HCT116 (cell line): ENCODE results near the gene SLC16A7. TPM values are rescaled to one million over a fixed set of nuclear protein-coding genes. Genes with fewer than 3 reads are reported as not detected.

Experiments used
- ATAC-seq: fragments of 200-7000 bp; cut with Tn5 transposase; 2 replicates; pipeline ENCODE4 v1.9.1; 2020; ENCODE audit warnings: mild to moderate bottlenecking, moderate library complexity
- BruUV-seq: library from RNA; stranded (reverse); fragments of 400-500 nt; replicated peaks from 2 replicates; lab custom pipeline; 2021; lab: Mats Ljungman, UMichigan
- CTCF ChIA-PET: fragments of 300-600 bp; sonication (Branson Sonifier 250); formaldehyde crosslinking; loops from one replicate; lab custom pipeline; 2021; ENCODE audit warnings: antibody characterized with exemption; lab: Charles Lee
- POLR2A ChIA-PET: fragments of 300-600, 350-600 bp; sonication (Branson Sonifier 250); formaldehyde crosslinking; loops from one replicate; lab custom pipeline; 2021; ENCODE audit warnings: antibody characterized with exemption; lab: Charles Lee
- RAD21 ChIA-PET, 2 experiments: fragments of 300-600 bp; sonication (Branson Sonifier 250); formaldehyde crosslinking; loops; one replicate each; lab custom pipeline; 2023; ENCODE audit warnings: low total read pairs in 2 of 2; ENCODE audit not compliant: uncharacterized antibody in 2 of 2, unreplicated experiment in 2 of 2, low non-redundant PET in 1 of 2; lab: Charles Lee
- DNase-seq: peaks from one replicate; pipeline ENCODE4 v3.0.0-alpha.2; 2010; ENCODE audit warnings: low read depth, low spot score
- H2AFZ ChIP-seq: fragments of 200-600 bp; shearing (Covaris generic), sonication (generic); 2 replicates; pipeline ENCODE4 v1.6.1; 2017; ENCODE audit warnings: low read depth, mixed run types, mixed read lengths, antibody characterized with exemption, low read length; ENCODE audit not compliant: poor library complexity, severe bottlenecking
- H3K27ac ChIP-seq: 2 replicates; pipeline ENCODE4 v1.5.1; 2012; ENCODE audit warnings: low read depth, low read length
- H3K27me3 ChIP-seq: fragments of 200-600 bp; sonication (generic); 2 replicates; pipeline ENCODE4 v1.6.1; 2016; ENCODE audit warnings: mixed run types, low read length, mixed read lengths; ENCODE audit not compliant: insufficient read depth
- H3K36me3 ChIP-seq, 2 experiments: fragments of 200-500 bp in 1 of 2; fragments of 200-600 bp in 1 of 2; sonication (Bioruptor generic) in 1 of 2; sonication (generic) in 1 of 2; 2 replicates each; pipeline versions ENCODE4 v1.5.1 to v1.6.1; 2014 to 2016; ENCODE audit warnings: low read length in 2 of 2, inconsistent platforms in 1 of 2, mixed read lengths in 1 of 2, mixed run types in 1 of 2; ENCODE audit not compliant: insufficient read depth in 2 of 2, control insufficient read depth in 1 of 2
- H3K4me1 ChIP-seq, 2 experiments: fragments of 200-600 bp in 1 of 2; sonication (generic) in 1 of 2; 2 replicates each; pipeline versions ENCODE4 v1.5.1 to v1.6.1; 2012 to 2017; ENCODE audit warnings: low read length in 2 of 2, inconsistent platforms in 1 of 2, mild to moderate bottlenecking in 1 of 2, mixed read lengths in 1 of 2, mixed run types in 1 of 2, moderate library complexity in 1 of 2; ENCODE audit not compliant: insufficient read depth in 2 of 2, control insufficient read depth in 1 of 2
- H3K4me2 ChIP-seq: fragments of 200-600 bp; sonication (generic); 2 replicates; pipeline ENCODE4 v1.6.1; 2017; ENCODE audit warnings: mixed run types, low read length, mixed read lengths
- H3K4me3 ChIP-seq, 2 experiments: fragments of 200-600 bp in 1 of 2; sonication (generic) in 1 of 2; replicated peaks in 1 of 2; 2 replicates each; pipeline ENCODE4 v1.5.1; 2011 to 2016; ENCODE audit warnings: low read length in 2 of 2, control low read depth in 1 of 2, low read depth in 1 of 2, mild to moderate bottlenecking in 1 of 2, mixed read lengths in 1 of 2, mixed run types in 1 of 2
- H3K79me2 ChIP-seq: fragments of 200-600 bp; sonication (generic); 2 replicates; pipeline ENCODE4 v1.6.1; 2017; ENCODE audit warnings: mild to moderate bottlenecking, mixed run types, low read length, moderate library complexity, mixed read lengths; ENCODE audit not compliant: insufficient read depth
- H3K9ac ChIP-seq: fragments of 200-600 bp; sonication (generic); 2 replicates; pipeline ENCODE4 v1.6.1; 2016; ENCODE audit warnings: low read length, mixed read lengths
- H3K9me2 ChIP-seq: fragments of 200-600 bp; sonication (generic), shearing (Covaris generic); 2 replicates; pipeline ENCODE4 v1.6.1; 2017; ENCODE audit warnings: mixed run types, mild to moderate bottlenecking, moderate library complexity; ENCODE audit not compliant: insufficient read depth
- H3K9me3 ChIP-seq, 2 experiments: fragments of 200-500 bp in 1 of 2; fragments of 200-600 bp in 1 of 2; sonication (Bioruptor generic) in 1 of 2; sonication (generic) in 1 of 2; 2 replicates each; pipeline ENCODE4 v1.6.1; 2014 to 2017; ENCODE audit warnings: low read length in 2 of 2, mixed read lengths in 2 of 2, inconsistent platforms in 1 of 2, low read depth in 1 of 2, mild to moderate bottlenecking in 1 of 2, mixed run types in 1 of 2, moderate library complexity in 1 of 2; ENCODE audit not compliant: control insufficient read depth in 1 of 2, insufficient read depth in 1 of 2
- H4K20me1 ChIP-seq: fragments of 200-600 bp; sonication (generic), shearing (Covaris generic); 2 replicates; pipeline ENCODE4 v1.6.1; 2017; ENCODE audit warnings: mixed run types, mild to moderate bottlenecking, moderate library complexity; ENCODE audit not compliant: insufficient read depth
- ATF3 ChIP-seq: IDR thresholded peaks from 2 replicates; pipeline ENCODE4 v1.6.1; 2012
- CTCF ChIP-seq, 3 experiments: fragments of 200-600 bp in 1 of 3; sonication (generic) in 1 of 3; IDR thresholded peaks in 2 of 3; conservative IDR thresholded peaks in 1 of 3; 2 replicates each; pipeline ENCODE4 v1.5.1; 2012 to 2017; ENCODE audit warnings: low read depth in 2 of 3, low read length in 2 of 3, antibody characterized with exemption in 1 of 3, borderline replicate concordance in 1 of 3, control low read depth in 1 of 3, mild to moderate bottlenecking in 1 of 3, mixed read lengths in 1 of 3, mixed run types in 1 of 3, moderate library complexity in 1 of 3; ENCODE audit not compliant: insufficient read depth in 1 of 3
- EGR1 ChIP-seq: IDR thresholded peaks from 2 replicates; pipeline ENCODE4 v1.6.1; 2012; ENCODE audit warnings: low read depth
- ELF1 ChIP-seq: IDR thresholded peaks from 2 replicates; pipeline ENCODE4 v1.6.1; 2012; ENCODE audit warnings: low read depth, borderline replicate concordance
- EZH2 ChIP-seq: fragments of 200-600 bp; sonication (generic); IDR thresholded peaks from 2 replicates; pipeline ENCODE4 v1.6.1; 2017; ENCODE audit warnings: antibody characterized with exemption, mixed run types
- EZH2phosphoT487 ChIP-seq: fragments of 200-600 bp; IDR thresholded peaks from 2 replicates; pipeline ENCODE4 v1.6.1; 2018; ENCODE audit warnings: antibody characterized with exemption, borderline replicate concordance
- JUND ChIP-seq: IDR thresholded peaks from 2 replicates; pipeline ENCODE4 v1.6.1; 2012
- MAX ChIP-seq: IDR thresholded peaks from 2 replicates; pipeline ENCODE4 v1.6.1; 2012
- POLR2A ChIP-seq: IDR thresholded peaks from 2 replicates; pipeline ENCODE4 v1.7.0; 2011; ENCODE audit warnings: borderline replicate concordance; ENCODE audit not compliant: insufficient read depth, insufficient read length; ENCODE audit errors: extremely low read depth
- POLR2AphosphoS5 ChIP-seq: IDR thresholded peaks from 2 replicates; pipeline ENCODE4 v1.6.1; 2011; ENCODE audit warnings: mild to moderate bottlenecking, low read depth, low read length, moderate library complexity
- RAD21 ChIP-seq: IDR thresholded peaks from 2 replicates; pipeline ENCODE4 v1.6.1; 2012; ENCODE audit warnings: low read depth, mild to moderate bottlenecking
- SIN3A ChIP-seq: IDR thresholded peaks from 2 replicates; pipeline ENCODE4 v1.6.1; 2012; ENCODE audit warnings: low read depth
- SP1 ChIP-seq: IDR thresholded peaks from 2 replicates; pipeline ENCODE4 v1.6.1; 2012; ENCODE audit warnings: low read depth
- SRF ChIP-seq: IDR thresholded peaks from 2 replicates; pipeline ENCODE4 v1.6.1; 2012; ENCODE audit warnings: low read depth
- ZBTB33 ChIP-seq: IDR thresholded peaks from 2 replicates; pipeline ENCODE4 v1.6.1; 2011; ENCODE audit warnings: mild to moderate bottlenecking, low read length, moderate library complexity; ENCODE audit not compliant: insufficient replicate concordance; ENCODE audit errors: extremely low read depth
- ZFX ChIP-seq: fragments of 450-650 bp; IDR thresholded peaks from 2 replicates; pipeline ENCODE4 v1.6.1; 2017
- ZNF274 ChIP-seq: fragments of 200-500 bp; sonication (Bioruptor generic); IDR thresholded peaks from 2 replicates; pipeline ENCODE4 v1.6.1; 2014; ENCODE audit warnings: mild to moderate bottlenecking, low read depth, low read length, inconsistent platforms
- intact Hi-C: fragments of 100-400 bp; cut with micrococcal nuclease; formaldehyde crosslinking; loops from 2 replicates; pipeline ENCODE4 v1.10.0; 2022
- total RNA-seq: library from RNA; stranded (reverse); gene quantifications from one replicate; pipeline ENCODE4 v1.2.1, GENCODE V29; 2021; ENCODE audit not compliant: unreplicated experiment
- TF ChIP-seq, protein P1 (sequence below): IDR thresholded peaks from 2 replicates; pipeline ENCODE4 v1.6.1; 2012; ENCODE audit warnings: low read depth

SLC16A7 gene
- total RNA-seq, 1 experiment from 2014 or later = 10.0 TPM

DNA sequence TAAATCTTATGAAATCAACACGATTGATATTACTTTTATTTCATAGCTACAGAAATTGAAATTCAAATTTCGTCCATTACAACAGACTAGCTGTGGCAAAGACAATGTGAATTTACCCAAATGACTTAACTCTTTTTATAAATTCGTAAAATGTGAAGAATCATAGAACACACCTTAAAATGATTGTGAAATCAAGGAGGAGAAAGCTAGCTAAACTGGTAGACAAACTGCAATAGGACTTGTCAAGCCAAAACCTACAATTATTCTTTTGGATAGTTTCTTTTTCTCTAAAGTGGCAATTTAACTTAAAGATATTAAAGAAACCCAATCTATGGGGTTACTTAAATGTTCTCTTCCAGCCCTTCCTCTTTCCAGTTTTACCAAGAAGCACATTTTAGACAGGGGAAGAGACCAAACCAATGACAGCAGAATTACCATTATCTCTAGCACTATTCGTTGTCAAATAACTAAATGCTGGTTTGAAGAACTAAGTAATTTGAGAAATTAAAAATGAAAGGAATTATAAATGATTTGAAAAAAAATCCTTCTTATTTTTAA, 807 bp upstream of the SLC16A7 start:
- H3K9ac ChIP-seq = peak overlapping the region; percentile 72
- ChIA-PET CTCF (interaction anchor here (0.8 kb wide), 1 partner anchor 341 kb away, joined by 3 read pairs; no protein-coding TSS in a partner anchor), POLR2A (interaction anchor here (1.0 to 1.2 kb wide), 3 partner anchors 10 to 198 kb away, joined by 3 to 5 read pairs (median 4); no protein-coding TSS in a partner anchor), RAD21 (no interaction called here)
- no peaks in the 10 kb centered on the region for H3K36me3 ChIP-seq
- DNase-seq = no peak
- no peaks in the 10 kb centered on the region for H3K79me2 ChIP-seq
- no peaks in the 10 kb centered on the region for H3K9me3 ChIP-seq
- peak overlapping the region; percentile 97 for H2AFZ ChIP-seq
- no TSS peak for BruUV-seq
- no peak for TF ChIP-seq JUND
- TF ChIP-seq SRF = no peak
- no peak for TF ChIP-seq ZFX
- TF ChIP-seq POLR2A = no peak
- no peak for TF ChIP-seq POLR2AphosphoS5
- no peak for TF ChIP-seq EZH2
- TF ChIP-seq ZBTB33 = no peak
- no peak for TF ChIP-seq SP1
- TF ChIP-seq, protein P1, sequence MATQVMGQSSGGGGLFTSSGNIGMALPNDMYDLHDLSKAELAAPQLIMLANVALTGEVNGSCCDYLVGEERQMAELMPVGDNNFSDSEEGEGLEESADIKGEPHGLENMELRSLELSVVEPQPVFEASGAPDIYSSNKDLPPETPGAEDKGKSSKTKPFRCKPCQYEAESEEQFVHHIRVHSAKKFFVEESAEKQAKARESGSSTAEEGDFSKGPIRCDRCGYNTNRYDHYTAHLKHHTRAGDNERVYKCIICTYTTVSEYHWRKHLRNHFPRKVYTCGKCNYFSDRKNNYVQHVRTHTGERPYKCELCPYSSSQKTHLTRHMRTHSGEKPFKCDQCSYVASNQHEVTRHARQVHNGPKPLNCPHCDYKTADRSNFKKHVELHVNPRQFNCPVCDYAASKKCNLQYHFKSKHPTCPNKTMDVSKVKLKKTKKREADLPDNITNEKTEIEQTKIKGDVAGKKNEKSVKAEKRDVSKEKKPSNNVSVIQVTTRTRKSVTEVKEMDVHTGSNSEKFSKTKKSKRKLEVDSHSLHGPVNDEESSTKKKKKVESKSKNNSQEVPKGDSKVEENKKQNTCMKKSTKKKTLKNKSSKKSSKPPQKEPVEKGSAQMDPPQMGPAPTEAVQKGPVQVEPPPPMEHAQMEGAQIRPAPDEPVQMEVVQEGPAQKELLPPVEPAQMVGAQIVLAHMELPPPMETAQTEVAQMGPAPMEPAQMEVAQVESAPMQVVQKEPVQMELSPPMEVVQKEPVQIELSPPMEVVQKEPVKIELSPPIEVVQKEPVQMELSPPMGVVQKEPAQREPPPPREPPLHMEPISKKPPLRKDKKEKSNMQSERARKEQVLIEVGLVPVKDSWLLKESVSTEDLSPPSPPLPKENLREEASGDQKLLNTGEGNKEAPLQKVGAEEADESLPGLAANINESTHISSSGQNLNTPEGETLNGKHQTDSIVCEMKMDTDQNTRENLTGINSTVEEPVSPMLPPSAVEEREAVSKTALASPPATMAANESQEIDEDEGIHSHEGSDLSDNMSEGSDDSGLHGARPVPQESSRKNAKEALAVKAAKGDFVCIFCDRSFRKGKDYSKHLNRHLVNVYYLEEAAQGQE = no peak
- TF ChIP-seq ATF3 = no peak
- no peak for TF ChIP-seq MAX
- no peak for TF ChIP-seq EGR1
- no peak for TF ChIP-seq ELF1
- TF ChIP-seq CTCF (IDR thresholded peaks at IDR 0.05 in 2 of 3, conservative IDR thresholded peaks at IDR 0.05 in 1 of 3; ENCODE audit: borderline replicate concordance in 1 of 3, insufficient read depth in 1 of 3, low read depth in 2 of 3, low read length in 2 of 3) = no peak
- no peak for TF ChIP-seq EZH2phosphoT487
- no peak for TF ChIP-seq ZNF274
- TF ChIP-seq SIN3A = no peak
- no peak for TF ChIP-seq RAD21
- peak overlapping the region; percentile 66 to 76 for H3K4me3 ChIP-seq
- intact Hi-C loops = no loop called here
- H3K4me2 ChIP-seq = peak overlapping the region; percentile 99
- peaks cover 9 to 24% of the 10 kb centered on the region in 2 experiments; a peak in 3 of 4 replicates for H3K4me1 ChIP-seq
- no peak for ATAC-seq
- H3K27me3 ChIP-seq = no peaks in the 10 kb centered on the region
- H3K27ac ChIP-seq = no peak overlapping the region
- H3K9me2 ChIP-seq = no peaks in the 10 kb centered on the region
- no peaks in the 10 kb centered on the region for H4K20me1 ChIP-seq
